HG03439 (cell line): Measurements from ENCODE around the gene NSD1.
"Not testable (repeated sequence)": the region's sequence is repeated elsewhere in the genome, so short reads cannot be mapped to it uniquely, and the experiment has no call there.

Source experiments
- ATAC-seq: cut with Tn5 transposase; IDR thresholded peaks from one replicate; pipeline ENCODE4 v1.9.1; 2021; ENCODE audit warnings: mild to moderate bottlenecking, moderate library complexity; ENCODE audit not compliant: unreplicated experiment

NSD1 gene

DNA sequence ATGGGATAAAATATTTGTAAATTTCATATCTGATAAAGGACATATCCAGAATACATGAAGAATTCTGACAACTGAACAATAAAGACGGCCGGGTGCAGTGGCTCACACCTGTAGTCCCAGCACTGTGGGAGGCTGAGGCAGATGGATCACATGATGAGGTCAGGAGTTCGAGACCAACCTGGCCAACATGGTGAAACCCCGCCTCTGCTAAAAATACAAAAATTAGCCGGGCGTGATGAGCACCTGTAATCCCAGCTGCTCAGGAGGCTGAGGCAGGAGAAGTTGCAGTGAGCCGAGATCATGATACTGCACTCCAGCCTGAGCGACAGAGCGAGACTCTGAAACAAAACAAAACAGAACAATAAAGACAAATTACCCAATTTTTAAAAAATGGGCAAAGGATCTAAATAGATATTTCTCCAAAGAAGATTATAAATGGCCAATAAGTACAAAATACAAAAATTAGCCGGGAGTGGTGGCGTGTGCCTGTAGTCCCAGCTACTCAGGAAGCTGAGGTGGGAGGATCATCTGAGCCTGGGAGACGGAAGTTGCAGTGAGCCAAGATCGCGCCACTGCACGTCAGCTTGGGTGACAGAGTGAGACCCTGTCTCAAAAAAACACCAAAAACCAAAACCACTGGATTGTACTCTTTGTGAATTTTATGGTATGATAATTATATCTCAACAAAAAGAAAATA lies 9.6 kb upstream of the NSD1 start:
- no peak for ATAC-seq

- no peak for ATAC-seq
These were observed 9.0 kb upstream of the NSD1 start for GRCh38 chr5:177124486-177124991.

- no peak for ATAC-seq
These were observed 6.8 kb upstream of the NSD1 start for GRCh38 chr5:177126771-177127170.

DNA sequence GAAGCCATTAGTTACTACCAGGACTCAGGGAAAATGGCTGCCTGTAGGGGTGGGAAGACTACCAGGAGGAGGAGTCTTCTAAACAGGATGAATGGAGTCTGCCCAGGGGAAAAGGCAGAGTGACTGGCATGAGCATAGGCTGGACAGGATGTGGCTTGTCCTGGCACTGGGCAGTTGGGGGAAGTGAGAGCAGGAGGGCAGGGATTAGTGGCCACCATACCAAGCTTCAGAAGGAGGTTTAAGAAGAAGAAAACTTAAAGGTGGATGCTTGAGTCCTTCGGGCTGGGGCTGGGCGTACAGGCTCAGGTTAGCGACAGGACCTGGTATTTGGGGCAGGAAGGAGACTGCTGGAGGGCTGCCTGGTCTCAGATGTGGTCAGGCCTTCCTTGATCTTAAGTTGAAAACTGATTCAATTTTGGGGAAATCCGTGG lies 5.0 kb upstream of the NSD1 start:
- ATAC-seq: no peak

DNA sequence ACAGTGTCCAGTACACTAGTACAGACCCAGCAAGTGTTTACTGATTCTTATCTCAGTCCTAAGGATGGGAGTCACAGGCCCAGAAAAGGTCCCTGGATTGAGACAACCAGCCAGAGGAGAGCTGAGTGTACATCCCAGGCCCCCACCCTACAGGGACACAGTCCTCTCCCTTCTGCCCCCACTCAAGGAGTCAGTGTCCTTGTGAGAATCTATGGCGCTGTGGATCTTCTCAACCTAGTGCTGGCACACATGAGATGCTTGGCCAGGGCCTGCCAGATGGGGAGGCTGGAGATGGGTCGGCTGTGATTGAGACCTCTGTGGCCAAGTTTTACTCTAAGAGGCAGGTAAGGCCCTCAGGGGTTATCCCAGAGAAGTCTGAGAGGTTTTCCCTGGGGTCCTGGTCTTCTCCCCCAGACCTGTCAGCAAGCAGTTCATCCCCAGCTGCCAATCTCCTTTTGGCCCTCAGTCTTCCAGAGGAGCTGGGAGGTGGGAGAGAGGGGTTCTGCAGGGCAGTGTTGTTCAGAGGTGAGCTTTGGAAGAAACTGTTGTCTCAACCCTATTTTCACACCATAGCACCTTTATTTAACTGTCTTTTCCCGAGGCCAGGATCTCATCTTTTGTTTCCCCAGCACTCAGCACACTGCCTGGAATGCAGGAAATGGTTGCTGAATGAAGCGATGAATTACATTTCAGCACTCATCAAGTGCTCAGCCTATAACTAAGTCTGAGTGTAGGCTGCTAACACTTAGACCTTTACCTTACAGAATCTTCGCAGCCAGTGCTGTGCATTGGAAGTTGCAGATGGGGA lies 3.2 kb upstream of the NSD1 start:
- ATAC-seq: no peak

GRCh38 chr5:177131019-177131320 lies 2.6 kb upstream of the NSD1 start:
- ATAC-seq: no peak

DNA sequence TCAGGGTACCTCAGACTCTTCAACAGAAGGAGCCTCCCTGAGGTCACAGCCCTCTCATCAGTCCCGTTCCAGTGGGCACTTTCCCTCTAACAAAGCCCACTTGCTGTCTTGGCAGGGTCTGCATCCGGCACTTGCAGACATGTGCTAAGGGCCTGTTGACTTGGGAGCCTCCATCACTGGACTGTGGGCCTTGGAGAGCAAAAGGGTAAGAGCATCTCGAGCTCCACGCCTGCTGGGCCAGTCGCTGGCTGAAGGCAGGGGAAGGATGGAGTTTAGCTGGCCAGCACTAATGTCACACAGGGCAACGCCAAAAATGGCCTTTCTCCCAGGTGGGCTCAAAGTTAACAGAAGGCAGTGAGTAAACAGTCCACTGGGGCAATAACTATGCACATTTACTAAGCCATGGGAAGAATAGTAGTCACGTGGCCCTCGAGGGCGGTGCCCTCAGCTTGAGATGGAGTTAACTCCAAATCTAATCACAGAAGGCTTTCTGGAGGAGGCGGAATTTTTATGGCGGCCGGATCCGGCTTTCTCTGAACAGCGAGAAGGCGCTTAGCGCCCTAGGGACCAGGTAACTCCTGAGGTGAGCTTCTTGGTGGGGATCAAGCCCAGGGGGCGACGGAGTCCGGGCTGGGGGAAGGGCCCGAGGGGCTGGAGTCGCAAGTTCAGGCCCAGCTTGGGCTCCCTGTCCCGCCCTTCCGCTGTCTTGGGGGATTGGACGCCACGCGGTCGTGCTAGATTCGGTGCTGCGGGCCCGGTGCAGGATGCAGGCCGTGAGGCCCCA lies 2.0 kb upstream of the NSD1 start:
- no peak for ATAC-seq

DNA sequence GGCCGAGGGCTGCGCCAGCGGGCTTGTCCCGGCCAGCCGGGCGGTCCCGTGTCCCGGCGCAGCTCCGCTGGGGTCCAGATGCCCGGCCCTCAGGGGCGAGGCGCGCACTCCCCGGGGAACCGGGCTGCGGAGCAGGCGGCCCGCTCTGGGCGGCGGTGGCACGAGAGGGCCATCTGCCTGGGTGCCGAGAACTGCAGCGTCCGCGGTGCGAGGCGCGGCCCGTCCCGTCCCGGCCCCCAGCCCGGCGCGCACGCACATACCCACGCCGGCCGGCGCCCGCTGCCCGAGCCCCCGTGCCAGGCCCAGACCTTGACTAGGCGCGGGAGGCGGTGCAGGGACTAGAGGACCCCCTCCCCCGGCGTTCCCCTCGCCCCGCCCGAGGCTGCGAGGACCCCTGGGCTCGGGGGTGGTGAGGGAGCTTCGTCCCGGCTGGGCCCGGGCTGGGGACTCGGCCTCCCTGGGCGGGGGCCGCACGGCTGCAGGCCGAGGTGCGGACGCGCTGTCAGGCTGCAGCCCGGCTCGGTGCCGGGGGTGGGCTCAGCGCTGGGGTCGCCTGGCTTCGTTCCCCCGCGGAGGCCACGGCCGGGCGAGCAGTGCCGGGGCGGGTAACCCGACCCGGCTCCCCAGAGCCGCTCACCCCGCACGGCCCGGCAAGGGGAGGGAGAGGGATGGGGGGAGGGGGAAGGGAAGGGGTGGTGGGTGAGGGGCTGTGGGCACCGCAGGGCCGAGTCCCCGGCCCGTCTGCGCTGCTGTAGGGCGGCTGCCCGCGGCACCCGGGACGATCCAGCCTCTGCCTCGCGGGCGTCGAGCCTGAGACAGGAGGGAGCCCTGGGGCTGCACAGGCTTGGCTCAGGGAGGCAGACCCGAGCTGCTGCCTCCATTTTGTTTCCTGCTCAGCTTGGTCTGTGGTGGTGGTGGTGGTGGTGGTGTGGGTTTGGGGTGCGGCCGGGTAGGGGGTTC lies 1.2 kb upstream of the NSD1 start:
- ATAC-seq: peak; percentile 14

DNA sequence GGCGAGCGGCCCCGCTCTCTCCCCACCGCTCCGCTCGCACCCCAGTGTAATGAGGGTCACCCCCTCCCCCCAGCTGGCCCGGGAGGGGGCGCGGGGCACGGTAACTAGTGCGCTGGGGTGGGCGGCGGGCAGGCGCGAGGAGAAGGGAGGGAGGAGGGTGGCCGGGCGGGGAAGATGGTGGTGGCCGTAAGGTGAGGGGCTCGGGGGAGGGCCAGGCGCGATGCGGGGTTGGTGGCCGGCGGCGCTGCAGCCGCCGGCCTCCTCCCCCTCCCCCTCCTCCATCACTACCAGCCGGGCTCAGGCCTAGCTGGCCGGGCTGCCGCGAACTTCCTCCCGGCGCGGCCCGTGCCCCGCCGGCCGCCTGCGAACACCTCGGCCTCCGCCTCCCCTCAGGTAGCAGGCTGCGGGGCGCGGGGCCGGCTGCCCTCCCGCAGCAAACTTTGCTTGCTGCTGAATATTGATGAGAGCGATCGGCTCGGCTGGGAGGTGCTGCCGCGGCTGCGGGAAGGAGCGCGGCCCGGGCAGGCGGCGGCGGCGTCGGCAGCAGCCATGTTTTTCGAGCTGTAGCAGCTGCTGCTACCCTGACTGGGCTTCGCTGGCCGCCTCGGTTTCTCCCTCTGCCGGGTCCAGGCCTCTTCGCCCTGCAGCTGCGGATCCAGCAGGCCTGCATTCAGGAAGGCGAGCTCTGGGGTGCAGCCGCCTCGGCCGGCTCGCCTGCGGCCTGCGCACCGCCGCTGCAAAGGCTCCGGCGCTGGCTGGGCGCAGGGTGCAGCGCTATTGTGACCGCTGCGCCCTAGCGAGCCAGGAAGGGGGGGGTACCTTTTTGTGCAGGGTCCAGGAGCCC lies 502 bp downstream of the NSD1 start:
- peak; percentile 34 for ATAC-seq

DNA sequence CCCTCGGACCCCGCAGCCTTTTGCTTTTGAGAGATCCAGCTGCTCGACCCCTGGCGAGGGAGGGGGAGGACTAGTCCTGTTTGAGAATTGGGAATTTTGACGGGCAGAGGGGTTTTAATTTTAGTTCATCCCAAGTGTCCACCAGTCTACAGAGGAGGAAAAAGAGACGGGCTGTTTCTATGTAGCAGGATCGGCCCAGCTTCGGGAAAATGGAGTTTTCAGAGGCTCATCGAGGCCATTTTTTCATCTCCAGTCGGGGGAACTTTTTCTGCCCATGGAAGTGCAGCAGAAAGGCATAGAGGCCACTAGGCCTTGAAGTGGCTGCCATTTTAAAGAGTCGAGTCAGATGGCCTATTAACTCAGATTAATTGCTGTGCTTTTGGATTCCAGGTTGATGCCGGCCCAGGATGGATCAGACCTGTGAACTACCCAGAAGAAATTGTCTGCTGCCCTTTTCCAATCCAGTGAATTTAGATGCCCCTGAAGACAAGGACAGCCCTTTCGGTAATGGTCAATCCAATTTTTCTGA lies 1.2 kb downstream of the NSD1 start:
- ATAC-seq: no peak

- ATAC-seq: no peak
These were observed 6.7 kb downstream of the NSD1 start for GRCh38 chr5:177140312-177140711.

GRCh38 chr5:177141496-177141895 lies 7.9 kb downstream of the NSD1 start:
- ATAC-seq: no peak

DNA sequence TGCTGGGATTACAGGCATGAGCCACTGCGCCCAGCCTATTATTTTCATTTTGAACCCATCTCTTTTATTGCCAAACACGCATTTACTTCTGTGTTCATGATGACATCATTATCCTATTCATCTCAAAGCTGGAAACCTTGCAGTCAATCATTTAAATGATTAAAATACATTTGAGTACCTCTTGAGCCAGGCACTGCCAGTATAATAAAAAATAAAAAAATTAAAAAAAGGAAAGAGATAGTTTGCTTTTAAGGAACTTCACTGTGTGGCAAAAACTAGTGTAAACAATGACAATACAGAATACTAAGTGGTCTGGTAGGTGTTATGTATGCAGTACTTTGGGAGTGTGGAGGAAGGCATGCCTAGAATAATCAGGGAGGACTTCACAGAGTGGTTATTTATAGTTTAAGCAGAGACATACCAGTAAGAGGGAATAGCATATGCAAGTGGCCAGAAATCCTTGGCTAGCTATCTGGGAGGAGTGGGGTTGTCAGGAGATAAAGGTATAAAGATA lies 8.6 kb downstream of the NSD1 start:
- no peak for ATAC-seq

DNA sequence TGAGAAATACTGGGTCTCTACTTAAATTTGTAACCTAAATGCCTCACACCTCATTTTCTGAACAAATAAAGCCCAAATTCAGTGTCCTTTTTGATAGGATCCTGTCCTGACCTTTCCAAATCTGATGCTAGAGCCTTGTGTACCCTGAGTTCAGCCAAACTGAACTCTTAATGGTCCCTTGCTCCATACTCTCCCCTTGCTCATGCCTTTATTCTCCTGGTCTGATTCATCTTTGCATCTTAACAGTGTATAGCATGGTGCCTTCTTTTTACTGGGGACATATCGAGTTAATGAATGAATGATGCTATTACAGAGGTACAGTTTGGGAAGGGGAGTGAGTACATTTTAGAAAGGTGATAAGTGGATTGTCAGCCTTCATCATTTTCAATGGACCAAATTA lies 9.2 kb downstream of the NSD1 start:
- no peak for ATAC-seq

- no peak for ATAC-seq
These were observed 13.5 kb downstream of the NSD1 start for GRCh38 chr5:177146891-177147638.

GRCh38 chr5:177150061-177150460 lies 16.5 kb downstream of the NSD1 start:
- not testable (repeated sequence) for ATAC-seq

GRCh38 chr5:177154003-177154643 lies 20.6 kb downstream of the NSD1 start:
- ATAC-seq: no peak

DNA sequence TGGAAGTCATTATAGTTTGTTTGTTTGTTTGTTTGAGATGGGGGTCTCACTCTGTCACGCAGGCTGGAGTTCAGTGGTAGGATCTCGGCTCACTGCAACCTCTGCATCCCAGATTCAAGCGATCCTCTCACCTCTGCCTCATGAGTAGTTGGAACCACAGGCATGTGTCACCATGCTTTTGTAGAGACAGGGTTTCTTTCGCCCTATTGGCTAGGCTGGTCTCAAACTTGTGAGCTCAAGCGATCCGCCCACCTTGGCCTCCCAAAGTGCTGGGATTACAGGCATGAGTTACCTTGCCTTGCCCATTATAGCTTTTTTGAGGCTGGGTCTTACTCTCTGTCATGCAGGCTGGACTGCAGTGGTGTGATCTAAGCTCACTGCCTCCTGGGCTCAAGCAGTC lies 28.8 kb downstream of the NSD1 start:
- no peak for ATAC-seq
